Measurements from ENCODE around the gene PDGFA. TPM values are rescaled to one million over a fixed set of nuclear protein-coding genes. Genes with fewer than 3 reads are reported as not detected.

Gene PDGFA
- total RNA-seq, 1 experiment from 2014 or later: 33.7 TPM

- no peak for DNase-seq (ENCODE audit: low read depth)
Observed at GRCh38 chr7:474605-475424, 44.8 kb downstream of the PDGFA start.

- DNase-seq (ENCODE audit: low read depth): no peak
Observed at GRCh38 chr7:473870-474604, 45.6 kb downstream of the PDGFA start.

- peak; percentile 63 for DNase-seq (ENCODE audit: low read depth)
Observed at GRCh38 chr7:473211-473734, 46.4 kb downstream of the PDGFA start.

GRCh38 chr7:472640-472957 is 47.0 kb downstream of the PDGFA start:
- no peak for DNase-seq (ENCODE audit: low read depth)

- peak; percentile 94 for DNase-seq (ENCODE audit: low read depth)
Observed at GRCh38 chr7:471866-472639, 47.6 kb downstream of the PDGFA start.

- DNase-seq (ENCODE audit: low read depth): no peak
Observed at GRCh38 chr7:471191-471865, 48.3 kb downstream of the PDGFA start.

GRCh38 chr7:469563-469961 is 50.1 kb downstream of the PDGFA start:
- DNase-seq (ENCODE audit: low read depth): no peak

GRCh38 chr7:468681-469562 is 50.7 kb downstream of the PDGFA start:
- peak; percentile 37 for DNase-seq (ENCODE audit: low read depth)

- no peak for DNase-seq (ENCODE audit: low read depth)
Observed at GRCh38 chr7:467856-468545, 51.6 kb downstream of the PDGFA start.

- no peak for DNase-seq (ENCODE audit: low read depth)
Observed at GRCh38 chr7:467393-467828, 52.2 kb downstream of the PDGFA start.

- no peak for DNase-seq (ENCODE audit: low read depth)
Observed at GRCh38 chr7:466465-467191, 53.0 kb downstream of the PDGFA start.

GRCh38 chr7:465710-466400 is 53.8 kb downstream of the PDGFA start:
- DNase-seq (ENCODE audit: low read depth): no peak

- peak; percentile 58 for DNase-seq (ENCODE audit: low read depth)
Observed at GRCh38 chr7:464454-465401, 54.9 kb downstream of the PDGFA start.

GRCh38 chr7:463817-464453 is 55.7 kb downstream of the PDGFA start:
- DNase-seq (ENCODE audit: low read depth): no peak

GRCh38 chr7:463362-463781 is 56.3 kb downstream of the PDGFA start:
- DNase-seq (ENCODE audit: low read depth): no peak

GRCh38 chr7:462173-463103 is 57.2 kb downstream of the PDGFA start:
- DNase-seq (ENCODE audit: low read depth): no peak
